HFFc6 (cell line): ENCODE results near the gene FAM168A. TPM values are rescaled to one million over a fixed set of nuclear protein-coding genes. Genes with fewer than 3 reads are reported as not detected.
"Not testable (repeated sequence)": the region's sequence is repeated elsewhere in the genome, so short reads cannot be mapped to it uniquely, and the experiment has no call there.

Source experiments
- DNase-seq: peaks from one replicate; pipeline ENCODE4 v3.0.0-alpha.2; 2018
- H3K27ac Mint-ChIP-seq: 2 replicates; pipeline ENCODE4 v1.8.0; 2020; ENCODE audit warnings: mild to moderate bottlenecking, mixed read lengths
- H3K27me3 Mint-ChIP-seq: 2 replicates; pipeline ENCODE4 v1.8.0; 2021; ENCODE audit warnings: mild to moderate bottlenecking, moderate library complexity, mixed read lengths; ENCODE audit not compliant: insufficient read depth
- H3K36me3 Mint-ChIP-seq: 2 replicates; pipeline ENCODE4 v1.8.0; 2021; ENCODE audit warnings: low read depth, mixed read lengths
- H3K4me1 Mint-ChIP-seq: 2 replicates; pipeline ENCODE4 v1.8.0; 2020; ENCODE audit warnings: low read depth, mixed read lengths
- H3K4me3 Mint-ChIP-seq: 2 replicates; pipeline ENCODE4 v1.8.0; 2020; ENCODE audit warnings: mild to moderate bottlenecking, moderate library complexity, mixed read lengths
- H3K9me3 Mint-ChIP-seq: 2 replicates; pipeline ENCODE4 v1.8.0; 2020; ENCODE audit warnings: mild to moderate bottlenecking, mixed read lengths
- total RNA-seq, 6 experiments: library from RNA; stranded (reverse); fragmentation: NEBNext Ultra II Directional; extraction: Animal tissue kit (Norgen Biotek cat#: 25700); gene quantifications; 2 replicates in 1 of 6; 3 replicates in 5 of 6; pipeline ENCODE4 v1.2.3, GENCODE V29; 2021
- TF ChIP-seq, protein P1 (sequence below): fragments of 200-600 bp; sonication (generic); IDR thresholded peaks from 2 replicates; pipeline ENCODE4 v1.5.0; 2021; ENCODE audit warnings: antibody characterized with exemption, mild to moderate bottlenecking

Gene FAM168A
- total RNA-seq, 6 experiments from 2014 or later = 32.6 to 40.1 (median 38.8) TPM

DNA sequence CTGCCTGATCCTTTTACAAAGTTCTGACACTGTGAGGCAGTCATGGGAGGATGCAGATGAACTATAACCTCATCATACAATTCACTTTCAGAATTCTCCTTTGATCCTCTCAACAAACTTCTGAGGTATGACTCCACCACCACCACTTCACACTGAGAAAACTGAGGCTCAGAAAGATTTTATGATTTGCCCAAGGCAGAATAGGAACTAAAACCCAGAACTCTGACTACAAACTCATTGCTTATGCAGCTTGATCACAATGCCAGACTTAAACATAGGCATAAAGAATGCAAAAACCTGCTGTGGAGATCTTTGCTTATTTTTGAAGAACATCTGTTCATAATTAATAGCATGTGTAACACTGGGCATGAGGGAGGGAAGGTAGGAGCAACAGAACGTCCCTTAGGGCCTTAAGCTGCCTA lies 20.4 kb downstream of the FAM168A start:
- Mint-ChIP-seq H3K27ac (peak overlapping the region; percentile 66), H3K9me3 (no peaks in the 10 kb centered on the region), H3K4me3 (peak overlapping the region; percentile 17; the same call in 1 of the 2 replicates), H3K4me1 (peaks cover 38% of the 10 kb centered on the region), H3K27me3 (no peaks in the 10 kb centered on the region), H3K36me3 (peaks cover 1% of the 10 kb centered on the region)
- TF ChIP-seq, protein P1, sequence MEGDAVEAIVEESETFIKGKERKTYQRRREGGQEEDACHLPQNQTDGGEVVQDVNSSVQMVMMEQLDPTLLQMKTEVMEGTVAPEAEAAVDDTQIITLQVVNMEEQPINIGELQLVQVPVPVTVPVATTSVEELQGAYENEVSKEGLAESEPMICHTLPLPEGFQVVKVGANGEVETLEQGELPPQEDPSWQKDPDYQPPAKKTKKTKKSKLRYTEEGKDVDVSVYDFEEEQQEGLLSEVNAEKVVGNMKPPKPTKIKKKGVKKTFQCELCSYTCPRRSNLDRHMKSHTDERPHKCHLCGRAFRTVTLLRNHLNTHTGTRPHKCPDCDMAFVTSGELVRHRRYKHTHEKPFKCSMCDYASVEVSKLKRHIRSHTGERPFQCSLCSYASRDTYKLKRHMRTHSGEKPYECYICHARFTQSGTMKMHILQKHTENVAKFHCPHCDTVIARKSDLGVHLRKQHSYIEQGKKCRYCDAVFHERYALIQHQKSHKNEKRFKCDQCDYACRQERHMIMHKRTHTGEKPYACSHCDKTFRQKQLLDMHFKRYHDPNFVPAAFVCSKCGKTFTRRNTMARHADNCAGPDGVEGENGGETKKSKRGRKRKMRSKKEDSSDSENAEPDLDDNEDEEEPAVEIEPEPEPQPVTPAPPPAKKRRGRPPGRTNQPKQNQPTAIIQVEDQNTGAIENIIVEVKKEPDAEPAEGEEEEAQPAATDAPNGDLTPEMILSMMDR = no peak
- DNase-seq = peak; percentile 65

DNA sequence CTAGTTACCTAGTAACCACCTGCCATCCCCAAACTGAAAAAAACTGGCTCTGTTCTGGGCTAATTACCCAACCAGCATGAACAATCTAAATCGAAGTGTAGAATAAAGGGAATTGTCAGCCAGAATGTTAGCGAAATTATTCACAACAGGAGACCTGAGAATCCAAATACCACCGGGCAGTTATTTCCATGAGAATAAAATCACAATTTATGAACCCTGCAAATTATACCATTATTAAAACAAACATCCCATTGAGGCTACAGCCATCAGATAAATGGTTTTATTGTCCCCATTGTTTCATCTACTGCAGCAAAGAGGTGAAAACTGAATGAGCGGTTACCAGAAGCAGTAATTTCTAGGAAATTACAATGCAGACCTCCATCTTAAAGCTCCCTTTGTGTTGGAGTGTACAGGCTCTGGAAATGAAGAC lies 21.7 kb downstream of the FAM168A start:
- no peak for DNase-seq
- Mint-ChIP-seq H3K27me3 (no peaks in the 10 kb centered on the region), H3K9me3 (no peaks in the 10 kb centered on the region), H3K27ac (no peak overlapping the region), H3K4me3 (no peak overlapping the region), H3K4me1 (peaks cover 32% of the 10 kb centered on the region), H3K36me3 (no peaks in the 10 kb centered on the region; the same call in 1 of the 2 replicates)
- TF ChIP-seq, protein P1 = no peak

DNA sequence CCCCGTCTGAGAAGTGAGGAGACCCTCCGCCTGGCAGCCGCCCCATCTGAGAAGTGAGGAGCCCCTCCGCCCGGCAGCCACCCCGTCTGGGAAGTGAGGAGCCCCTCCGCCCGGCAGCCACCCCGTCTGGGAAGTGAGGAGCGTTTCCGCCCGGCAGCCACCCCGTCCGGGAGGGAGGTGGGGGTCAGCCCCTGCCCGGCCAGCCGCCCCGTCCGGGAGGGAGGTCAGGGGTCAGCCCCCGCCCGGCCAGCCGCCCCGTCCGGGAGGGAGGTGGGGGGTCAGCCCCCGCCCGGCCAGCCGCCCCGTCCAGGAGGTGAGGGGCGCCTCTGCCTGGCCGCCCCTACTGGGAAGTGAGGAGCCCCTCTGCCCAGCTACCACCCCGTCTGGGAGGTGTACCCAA lies 25.9 kb downstream of the FAM168A start:
- not testable (repeated sequence) for DNase-seq, H3K4me3 Mint-ChIP-seq, H3K27me3 Mint-ChIP-seq, H3K9me3 Mint-ChIP-seq, H3K27ac Mint-ChIP-seq, H3K36me3 Mint-ChIP-seq
- peaks cover 35% of the 10 kb centered on the region for H3K4me1 Mint-ChIP-seq

DNA sequence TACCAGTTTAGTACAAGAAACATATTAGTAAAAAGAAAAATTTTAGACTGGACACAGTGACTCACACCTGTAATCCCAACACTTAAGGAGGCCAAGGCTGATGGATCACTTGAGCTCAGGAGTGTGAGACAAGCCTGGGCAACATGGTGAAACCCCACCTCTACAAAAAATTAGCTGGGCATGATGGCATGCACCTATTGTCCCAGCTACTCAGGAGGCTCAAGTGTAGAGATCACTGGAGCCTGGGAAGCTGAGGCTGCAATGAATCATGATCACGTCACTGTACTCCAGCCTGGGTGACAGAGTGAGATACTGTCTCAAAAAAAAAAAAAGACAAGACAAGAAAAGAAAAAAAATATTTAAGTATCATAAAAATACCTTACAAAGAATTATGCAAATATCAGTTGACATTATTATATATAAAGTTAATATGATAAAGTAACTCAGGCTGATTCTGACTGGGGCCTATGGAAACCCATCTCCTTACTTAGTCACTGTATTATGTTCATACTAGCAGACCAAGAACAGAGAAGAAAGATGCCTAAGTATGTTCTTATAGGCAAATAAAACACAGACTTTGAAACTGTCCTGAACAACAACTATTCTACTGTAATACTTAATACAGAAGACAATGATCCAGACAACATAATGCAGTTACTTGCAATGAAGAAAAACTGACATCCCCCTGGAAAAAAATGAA lies 27.3 kb downstream of the FAM168A start:
- Mint-ChIP-seq H3K4me3 (no peak overlapping the region), H3K9me3 (no peaks in the 10 kb centered on the region), H3K4me1 (peaks cover 40% of the 10 kb centered on the region), H3K27ac (peak overlapping the region; percentile 71), H3K36me3 (peaks cover 12% of the 10 kb centered on the region), H3K27me3 (no peaks in the 10 kb centered on the region)
- TF ChIP-seq, protein P1 = no peak; the same call in 1 of the 2 replicates
- DNase-seq = peak; percentile 67

DNA sequence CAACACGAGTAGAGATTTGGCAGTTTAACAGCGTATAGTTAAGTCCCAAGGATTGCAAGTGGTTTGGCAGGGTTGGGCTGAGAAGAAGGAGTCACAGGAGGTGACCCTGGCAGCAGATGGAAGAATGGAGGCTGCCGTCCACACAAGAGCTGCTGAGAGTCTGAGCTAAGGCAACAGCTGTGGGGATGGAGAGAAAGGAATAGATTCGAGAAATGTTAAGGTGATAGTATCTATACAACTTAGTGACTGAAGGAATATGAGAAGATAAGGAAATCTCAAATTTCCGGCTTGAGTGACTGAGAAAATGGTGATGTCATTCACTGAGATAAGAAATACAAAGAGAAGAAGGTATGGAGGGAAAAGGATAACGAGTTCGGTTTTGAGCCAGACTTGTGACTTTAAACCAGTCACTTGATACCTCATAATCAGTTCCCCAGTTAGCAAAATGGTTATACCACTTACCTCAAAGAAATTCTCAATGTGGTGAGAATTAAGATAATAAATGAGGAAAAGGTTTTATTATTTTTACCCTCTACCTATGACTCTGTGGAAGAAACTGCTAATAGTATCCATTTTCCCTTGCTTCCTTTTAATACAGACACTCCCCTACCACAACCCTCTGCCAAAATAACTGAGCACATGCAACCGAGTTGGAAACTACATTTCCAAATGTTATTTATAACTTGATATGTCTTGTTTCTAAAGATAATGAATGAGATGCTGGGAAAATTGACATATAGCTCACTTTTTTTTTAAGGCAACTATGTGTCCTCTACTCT lies 30.7 kb downstream of the FAM168A start:
- H3K27me3 Mint-ChIP-seq = no peaks in the 10 kb centered on the region
- TF ChIP-seq, protein P1 = no peak
- H3K9me3 Mint-ChIP-seq = no peaks in the 10 kb centered on the region
- H3K27ac Mint-ChIP-seq = no peak overlapping the region; the same call in 1 of the 2 replicates
- peaks cover 47% of the 10 kb centered on the region for H3K4me1 Mint-ChIP-seq
- no peak for DNase-seq
- H3K4me3 Mint-ChIP-seq = no peak overlapping the region
- H3K36me3 Mint-ChIP-seq = peaks cover 12% of the 10 kb centered on the region

DNA sequence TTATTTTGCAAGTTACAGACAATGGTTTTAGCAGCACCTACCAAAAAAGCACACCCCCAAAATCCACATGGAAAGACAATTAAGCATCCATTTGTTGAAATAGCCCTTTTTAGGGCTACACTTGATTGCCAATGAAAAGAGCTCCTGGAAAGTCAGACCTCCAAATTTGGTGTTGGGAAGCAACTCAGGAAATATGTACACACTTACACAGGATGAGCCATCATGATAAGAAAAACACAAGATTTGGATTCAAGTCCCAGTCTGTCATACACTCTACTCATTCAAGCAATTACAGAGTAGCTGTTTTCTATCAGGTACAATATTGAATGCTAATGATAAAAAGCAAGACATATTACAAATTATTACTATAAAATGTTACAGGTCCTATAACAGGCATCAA lies 31.5 kb downstream of the FAM168A start:
- no peak overlapping the region for H3K4me3 Mint-ChIP-seq
- no peaks in the 10 kb centered on the region for H3K9me3 Mint-ChIP-seq
- peaks cover 12% of the 10 kb centered on the region for H3K36me3 Mint-ChIP-seq
- H3K27ac Mint-ChIP-seq = no peak overlapping the region; the same call in 1 of the 2 replicates
- no peaks in the 10 kb centered on the region for H3K27me3 Mint-ChIP-seq
- TF ChIP-seq, protein P1 = no peak
- no peak for DNase-seq
- peaks cover 47% of the 10 kb centered on the region for H3K4me1 Mint-ChIP-seq
